Heart left ventricle (tissue), 13 donors: ENCODE data around the gene FAF1.

Source experiments
- POLR2A ChIP-seq, 2 donors: fragments of 450-650 bp; IDR thresholded peaks; one replicate each; pipeline ENCODE4 v1.6.1; 2017; ENCODE audit warnings: antibody characterized with exemption in 2 of 2, mild to moderate bottlenecking in 2 of 2, moderate library complexity in 2 of 2
- TF ChIP-seq, protein P1 (sequence below), 12 donors: fragments of 200-600 bp; sonication (generic) in 4 of 12; IDR thresholded peaks; one replicate each; pipeline versions ENCODE4 v1.5.0 to v1.8.0; 2018 to 2022; ENCODE audit warnings: antibody characterized with exemption in 12 of 12, mild to moderate bottlenecking in 5 of 12
- donor health status: ischemic (EF 13 %, LVEDD 7.1; RV severe dilation, severe dysfunction).
- donor health status: DM: no; HTN: yes; CAD: no.
- donor health status: DM: no; HTN: no; CAD: no.
- donor health status: ischemic (EF 25% LVEDD 6.9; RV normal size, moderate dysfunction).
- donor health status: ischemic (EF 25% LVEDD 5.7; RV mildly dilated, moderate dysfunction).
- donor health status: ischemic (EF 35%, LVEDD 5.7; RV mildly dilated, moderate dysfunction).
- donor health status: nonischemic (EF 11% LVEDD 7.7; RV severe dilation, severe dysfunction).
- donor health status: DM: yes; HTN: yes; CAD: no.
- donor health status: PGD.
- donor health status: ischemic (EF 29% LVEDD 5.4; RV normal size, mild dysfunction).
- donor health status: nonischemic (EF 23%, LVEDD 6.1; RV moderate dilation, normal function).

DNA sequence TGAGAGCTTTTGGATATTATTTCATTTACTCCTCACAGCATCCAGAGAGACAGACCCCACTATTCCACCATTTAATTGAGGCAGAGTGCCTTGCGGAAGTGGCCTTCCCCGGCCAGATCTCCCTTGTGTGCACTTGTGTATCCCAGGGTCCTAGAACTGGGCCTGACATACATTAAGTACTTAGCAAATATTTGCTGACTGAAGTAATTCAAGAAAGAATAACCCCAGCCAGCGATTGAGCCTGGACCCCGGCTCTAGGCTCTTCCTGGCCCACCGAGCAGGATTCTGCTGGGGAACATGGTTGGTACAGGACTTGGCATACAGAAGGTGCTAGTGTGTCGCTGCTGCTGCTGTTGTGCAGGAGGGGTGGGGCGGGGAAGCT lies 545.2 kb downstream of the FAF1 start:
- TF ChIP-seq, protein P1, sequence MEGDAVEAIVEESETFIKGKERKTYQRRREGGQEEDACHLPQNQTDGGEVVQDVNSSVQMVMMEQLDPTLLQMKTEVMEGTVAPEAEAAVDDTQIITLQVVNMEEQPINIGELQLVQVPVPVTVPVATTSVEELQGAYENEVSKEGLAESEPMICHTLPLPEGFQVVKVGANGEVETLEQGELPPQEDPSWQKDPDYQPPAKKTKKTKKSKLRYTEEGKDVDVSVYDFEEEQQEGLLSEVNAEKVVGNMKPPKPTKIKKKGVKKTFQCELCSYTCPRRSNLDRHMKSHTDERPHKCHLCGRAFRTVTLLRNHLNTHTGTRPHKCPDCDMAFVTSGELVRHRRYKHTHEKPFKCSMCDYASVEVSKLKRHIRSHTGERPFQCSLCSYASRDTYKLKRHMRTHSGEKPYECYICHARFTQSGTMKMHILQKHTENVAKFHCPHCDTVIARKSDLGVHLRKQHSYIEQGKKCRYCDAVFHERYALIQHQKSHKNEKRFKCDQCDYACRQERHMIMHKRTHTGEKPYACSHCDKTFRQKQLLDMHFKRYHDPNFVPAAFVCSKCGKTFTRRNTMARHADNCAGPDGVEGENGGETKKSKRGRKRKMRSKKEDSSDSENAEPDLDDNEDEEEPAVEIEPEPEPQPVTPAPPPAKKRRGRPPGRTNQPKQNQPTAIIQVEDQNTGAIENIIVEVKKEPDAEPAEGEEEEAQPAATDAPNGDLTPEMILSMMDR (IDR thresholded peaks at IDR 0.05): no peak
- TF ChIP-seq POLR2A (IDR thresholded peaks at IDR 0.05): no peak
